Stomach (tissue), 4 donors: ENCODE measurements around the gene TWF2.

Source experiments
- POLR2A ChIP-seq, 4 donors: fragments of 450-650 bp; IDR thresholded peaks; one replicate each; pipeline ENCODE4 v1.6.1; 2016; ENCODE audit warnings: antibody characterized with exemption in 4 of 4, control low read depth in 2 of 4, mild to moderate bottlenecking in 1 of 4, moderate library complexity in 1 of 4
- TF ChIP-seq, protein P1 (sequence below), 7 experiments: fragments of 450-650 bp in 4 of 7; fragments of 200-600 bp in 3 of 7; sonication (generic) in 3 of 7; IDR thresholded peaks; one replicate each; pipeline ENCODE4 v1.5.1; 2016 to 2019; ENCODE audit warnings: antibody characterized with exemption in 7 of 7, control low read depth in 2 of 7, mild to moderate bottlenecking in 1 of 7

DNA sequence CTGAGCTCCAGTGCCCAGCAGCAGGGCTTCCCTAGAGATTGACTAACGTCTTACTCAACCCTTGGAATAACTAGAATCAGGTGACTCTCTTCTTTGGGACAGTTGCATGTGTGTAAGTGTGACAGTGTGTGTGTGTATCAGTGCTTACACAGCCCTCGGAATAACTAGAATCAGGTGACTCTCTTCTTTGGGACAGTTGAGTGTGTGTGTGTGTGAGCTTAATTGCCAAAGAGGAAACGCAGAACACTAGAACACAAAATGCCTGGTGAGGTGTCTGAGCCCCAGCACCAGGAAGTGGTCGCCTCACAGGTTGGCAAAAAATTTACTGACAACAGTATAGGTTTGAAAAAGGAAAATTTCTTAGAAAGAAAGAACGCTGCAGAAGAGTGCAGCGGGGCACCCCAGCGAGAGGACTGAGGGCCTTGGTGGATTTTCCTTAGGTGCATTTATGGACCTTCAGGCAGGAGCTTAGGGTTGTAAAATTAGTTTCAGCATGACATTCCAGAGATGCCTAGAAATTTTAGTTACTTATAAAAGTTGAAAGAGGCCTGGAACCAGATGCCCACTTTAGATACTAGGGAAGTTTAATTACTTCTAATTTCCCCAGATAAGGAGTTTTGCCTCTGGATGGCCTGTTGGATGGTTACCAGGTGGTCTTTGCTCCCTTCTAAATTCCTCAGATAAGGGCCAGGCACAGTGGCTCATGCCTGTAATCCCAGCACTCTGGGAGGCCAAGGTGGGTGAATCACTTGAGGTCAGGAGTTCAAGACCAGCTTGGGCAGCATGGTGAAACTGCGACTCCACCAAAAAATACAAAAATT, 43.2 kb upstream of the TWF2 start:
- TF ChIP-seq, protein P1, sequence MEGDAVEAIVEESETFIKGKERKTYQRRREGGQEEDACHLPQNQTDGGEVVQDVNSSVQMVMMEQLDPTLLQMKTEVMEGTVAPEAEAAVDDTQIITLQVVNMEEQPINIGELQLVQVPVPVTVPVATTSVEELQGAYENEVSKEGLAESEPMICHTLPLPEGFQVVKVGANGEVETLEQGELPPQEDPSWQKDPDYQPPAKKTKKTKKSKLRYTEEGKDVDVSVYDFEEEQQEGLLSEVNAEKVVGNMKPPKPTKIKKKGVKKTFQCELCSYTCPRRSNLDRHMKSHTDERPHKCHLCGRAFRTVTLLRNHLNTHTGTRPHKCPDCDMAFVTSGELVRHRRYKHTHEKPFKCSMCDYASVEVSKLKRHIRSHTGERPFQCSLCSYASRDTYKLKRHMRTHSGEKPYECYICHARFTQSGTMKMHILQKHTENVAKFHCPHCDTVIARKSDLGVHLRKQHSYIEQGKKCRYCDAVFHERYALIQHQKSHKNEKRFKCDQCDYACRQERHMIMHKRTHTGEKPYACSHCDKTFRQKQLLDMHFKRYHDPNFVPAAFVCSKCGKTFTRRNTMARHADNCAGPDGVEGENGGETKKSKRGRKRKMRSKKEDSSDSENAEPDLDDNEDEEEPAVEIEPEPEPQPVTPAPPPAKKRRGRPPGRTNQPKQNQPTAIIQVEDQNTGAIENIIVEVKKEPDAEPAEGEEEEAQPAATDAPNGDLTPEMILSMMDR (IDR thresholded peaks at IDR 0.05) = no peak
- no peak for TF ChIP-seq POLR2A (IDR thresholded peaks at IDR 0.05)
